Esophagus muscularis mucosa (tissue), 3 donors: ENCODE results near the gene SLC10A4.

Experiments
- CTCF ChIP-seq, 3 experiments: fragments of 200-600 bp in 2 of 3; fragments of 450-650 bp in 1 of 3; sonication (generic) in 2 of 3; IDR thresholded peaks; one replicate each; pipeline ENCODE4 v1.5.1; 2017 to 2019; ENCODE audit warnings: antibody characterized with exemption in 3 of 3, mild to moderate bottlenecking in 2 of 3, moderate library complexity in 1 of 3
- POLR2A ChIP-seq: fragments of 450-650 bp; IDR thresholded peaks from one replicate; pipeline ENCODE4 v1.6.1; 2017; ENCODE audit warnings: antibody characterized with exemption, moderate library complexity, mild to moderate bottlenecking, low read depth

- TF ChIP-seq CTCF (IDR thresholded peaks at IDR 0.05) (no peak), POLR2A (no peak)
Observed at GRCh38 chr4:48470137-48470536, 13.0 kb upstream of the SLC10A4 start.
